Caco-2 (cell line): ENCODE results near the gene CACNA1C. TPM values are rescaled to one million over a fixed set of nuclear protein-coding genes. Genes with fewer than 3 reads are reported as not detected.

ENCODE experiments used
- BruUV-seq: library from RNA; stranded (reverse); fragments of 400-500 nt; replicated peaks from 2 replicates; lab custom pipeline; 2021; lab: Mats Ljungman, UMichigan
- CTCF ChIA-PET: fragments of 300-600 bp; sonication (Branson Sonifier 250); formaldehyde crosslinking; loops from one replicate; lab custom pipeline; 2022; ENCODE audit warnings: antibody characterized with exemption; lab: Charles Lee
- POLR2A ChIA-PET: fragments of 300-600 bp; sonication (Branson Sonifier 250); formaldehyde crosslinking; loops from one replicate; lab custom pipeline; 2022; ENCODE audit warnings: antibody characterized with exemption; lab: Charles Lee
- DNase-seq, 2 experiments: peaks; one replicate each; pipeline versions ENCODE4 v3.0.0 to v3.0.0-alpha.2; 2020 to 2022
- H3K27me3 ChIP-seq: replicated peaks from 2 replicates; pipeline ENCODE4 v1.6.0; 2011; ENCODE audit warnings: low read length; ENCODE audit not compliant: control insufficient read depth, insufficient read depth
- H3K36me3 ChIP-seq: 2 replicates; pipeline ENCODE4 v1.5.1; 2011; ENCODE audit warnings: low read length; ENCODE audit not compliant: control insufficient read depth, insufficient read depth
- H3K4me1 ChIP-seq: fragments of 250-450 bp; sonication (Bioruptor Pico); 2 replicates; pipeline ENCODE4 v1.5.1; 2020; ENCODE audit warnings: mild to moderate bottlenecking
- H3K4me3 ChIP-seq: 2 replicates; pipeline ENCODE4 v1.5.1; 2011; ENCODE audit warnings: low read depth, mild to moderate bottlenecking, control low read depth, low read length
- H3K9me3 ChIP-seq: fragments of 250-450 bp; sonication (Bioruptor Pico); 2 replicates; pipeline ENCODE4 v1.5.1; 2020; ENCODE audit warnings: mild to moderate bottlenecking, moderate library complexity
- H3K27ac Mint-ChIP-seq: one replicate; pipeline ENCODE4 v1.8.0; 2022; ENCODE audit warnings: mixed read lengths; ENCODE audit not compliant: unreplicated experiment
- H3K27me3 Mint-ChIP-seq: one replicate; pipeline ENCODE4 v1.8.0; 2022; ENCODE audit warnings: mixed read lengths; ENCODE audit not compliant: insufficient read depth, unreplicated experiment
- H3K36me3 Mint-ChIP-seq: one replicate; pipeline ENCODE4 v1.8.0; 2022; ENCODE audit warnings: mild to moderate bottlenecking, mixed read lengths; ENCODE audit not compliant: insufficient read depth, unreplicated experiment
- H3K4me1 Mint-ChIP-seq: one replicate; pipeline ENCODE4 v1.8.0; 2022; ENCODE audit warnings: low read depth, mixed read lengths; ENCODE audit not compliant: unreplicated experiment
- H3K4me3 Mint-ChIP-seq: one replicate; pipeline ENCODE4 v1.8.0; 2022; ENCODE audit warnings: mild to moderate bottlenecking, moderate library complexity, mixed read lengths; ENCODE audit not compliant: unreplicated experiment
- H3K9me3 Mint-ChIP-seq: one replicate; pipeline ENCODE4 v1.8.0; 2022; ENCODE audit warnings: mixed read lengths; ENCODE audit not compliant: unreplicated experiment
- intact Hi-C: fragments of 100-400 bp; cut with micrococcal nuclease; formaldehyde crosslinking; loops from one replicate; pipeline ENCODE4 v1.10.0; 2022; ENCODE audit not compliant: unreplicated experiment
- total RNA-seq: library from RNA; stranded (reverse); gene quantifications from 2 replicates; pipeline ENCODE4 v1.2.3, GENCODE V29; 2022
- TF ChIP-seq, protein P1 (sequence below), 2 experiments: fragments of 200-600 bp in 1 of 2; IDR thresholded peaks; 1 replicate in 1 of 2; 2 replicates in 1 of 2; pipeline versions ENCODE4 v1.5.1 to v1.8.0; 2011 to 2022; ENCODE audit warnings: antibody characterized with exemption in 1 of 2, control low read depth in 1 of 2, inconsistent platforms in 1 of 2, low read depth in 1 of 2, low read length in 1 of 2, mild to moderate bottlenecking in 1 of 2, moderate library complexity in 1 of 2; ENCODE audit not compliant: insufficient read depth in 1 of 2, severe bottlenecking in 1 of 2, unreplicated experiment in 1 of 2

CACNA1C gene
- total RNA-seq, 1 experiment from 2014 or later: not detected

GRCh38 chr12:2583091-2583497, 530.3 kb downstream of the CACNA1C start:
- no peak overlapping the region for H3K4me3 ChIP-seq
- no peaks in the 10 kb centered on the region for H3K4me1 ChIP-seq
- peak; percentile 51 to 77 for DNase-seq
- BruUV-seq: no TSS peak
- peaks cover 5% of the 10 kb centered on the region for H3K27me3 ChIP-seq
- CTCF ChIA-PET: interaction anchor here (0.5 to 1.1 kb wide), 2 partner anchors 535 to 785 kb away, joined by 3 read pairs; no protein-coding TSS in a partner anchor
- TF ChIP-seq, protein P1, sequence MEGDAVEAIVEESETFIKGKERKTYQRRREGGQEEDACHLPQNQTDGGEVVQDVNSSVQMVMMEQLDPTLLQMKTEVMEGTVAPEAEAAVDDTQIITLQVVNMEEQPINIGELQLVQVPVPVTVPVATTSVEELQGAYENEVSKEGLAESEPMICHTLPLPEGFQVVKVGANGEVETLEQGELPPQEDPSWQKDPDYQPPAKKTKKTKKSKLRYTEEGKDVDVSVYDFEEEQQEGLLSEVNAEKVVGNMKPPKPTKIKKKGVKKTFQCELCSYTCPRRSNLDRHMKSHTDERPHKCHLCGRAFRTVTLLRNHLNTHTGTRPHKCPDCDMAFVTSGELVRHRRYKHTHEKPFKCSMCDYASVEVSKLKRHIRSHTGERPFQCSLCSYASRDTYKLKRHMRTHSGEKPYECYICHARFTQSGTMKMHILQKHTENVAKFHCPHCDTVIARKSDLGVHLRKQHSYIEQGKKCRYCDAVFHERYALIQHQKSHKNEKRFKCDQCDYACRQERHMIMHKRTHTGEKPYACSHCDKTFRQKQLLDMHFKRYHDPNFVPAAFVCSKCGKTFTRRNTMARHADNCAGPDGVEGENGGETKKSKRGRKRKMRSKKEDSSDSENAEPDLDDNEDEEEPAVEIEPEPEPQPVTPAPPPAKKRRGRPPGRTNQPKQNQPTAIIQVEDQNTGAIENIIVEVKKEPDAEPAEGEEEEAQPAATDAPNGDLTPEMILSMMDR (IDR thresholded peaks at IDR 0.05; ENCODE audit: insufficient read depth in 1 of 2, low read depth in 1 of 2, low read length in 1 of 2, severe bottlenecking in 1 of 2, unreplicated experiment in 1 of 2): peak; percentile 68 to 93
- Mint-ChIP-seq H3K4me1 (no peaks in the 10 kb centered on the region), H3K9me3 (no peaks in the 10 kb centered on the region), H3K27ac (no peak overlapping the region), H3K36me3 (no peaks in the 10 kb centered on the region), H3K4me3 (no peak overlapping the region), H3K27me3 (peaks cover 34% of the 10 kb centered on the region)
- intact Hi-C loops: no loop called here
- no peaks in the 10 kb centered on the region for H3K9me3 ChIP-seq
- H3K36me3 ChIP-seq: no peaks in the 10 kb centered on the region
- POLR2A ChIA-PET: no interaction called here

- Histone ChIP-seq H3K27me3 (peaks cover 5% of the 10 kb centered on the region), H3K4me3 (no peak overlapping the region), H3K9me3 (no peaks in the 10 kb centered on the region), H3K4me1 (no peaks in the 10 kb centered on the region), H3K36me3 (no peaks in the 10 kb centered on the region)
- intact Hi-C loops: no loop called here
- no peak overlapping the region for H3K4me3 Mint-ChIP-seq
- peaks cover 41% of the 10 kb centered on the region for H3K27me3 Mint-ChIP-seq
- H3K9me3 Mint-ChIP-seq: no peaks in the 10 kb centered on the region
- H3K36me3 Mint-ChIP-seq: no peaks in the 10 kb centered on the region
- BruUV-seq: no TSS peak
- ChIA-PET CTCF (interaction anchor here (1.1 to 1.7 kb wide), 2 partner anchors 14 to 785 kb away, joined by 3 read pairs; no protein-coding TSS in a partner anchor), POLR2A (no interaction called here)
- no peak for DNase-seq
- no peak overlapping the region for H3K27ac Mint-ChIP-seq
- TF ChIP-seq, protein P1 (IDR thresholded peaks at IDR 0.05; ENCODE audit: insufficient read depth in 1 of 2, low read depth in 1 of 2, low read length in 1 of 2, severe bottlenecking in 1 of 2, unreplicated experiment in 1 of 2): no peak
- H3K4me1 Mint-ChIP-seq: no peaks in the 10 kb centered on the region
Observed at GRCh38 chr12:2583642-2584401, 531.0 kb downstream of the CACNA1C start.

- no peaks in the 10 kb centered on the region for H3K36me3 Mint-ChIP-seq
- intact Hi-C loops: no loop called here
- Histone ChIP-seq H3K4me1 (no peaks in the 10 kb centered on the region), H3K4me3 (no peak overlapping the region), H3K9me3 (no peaks in the 10 kb centered on the region), H3K27me3 (peaks cover 5% of the 10 kb centered on the region), H3K36me3 (no peaks in the 10 kb centered on the region)
- POLR2A ChIA-PET: no interaction called here
- no peaks in the 10 kb centered on the region for H3K9me3 Mint-ChIP-seq
- no TSS peak for BruUV-seq
- CTCF ChIA-PET: no interaction called here
- no peaks in the 10 kb centered on the region for H3K4me1 Mint-ChIP-seq
- DNase-seq: no peak
- no peak overlapping the region for H3K27ac Mint-ChIP-seq
- H3K27me3 Mint-ChIP-seq: peaks cover 51% of the 10 kb centered on the region
- TF ChIP-seq, protein P1 (IDR thresholded peaks at IDR 0.05; ENCODE audit: insufficient read depth in 1 of 2, low read depth in 1 of 2, low read length in 1 of 2, severe bottlenecking in 1 of 2, unreplicated experiment in 1 of 2): no peak
- no peak overlapping the region for H3K4me3 Mint-ChIP-seq
Observed at GRCh38 chr12:2586156-2587038, 533.6 kb downstream of the CACNA1C start.
